HG02938 (cell line): ENCODE data around the gene DYNLL1.
"Not testable (repeated sequence)": the region's sequence is repeated elsewhere in the genome, so short reads cannot be mapped to it uniquely, and the experiment has no call there.

Experiments
- ATAC-seq: cut with Tn5 transposase; IDR thresholded peaks from one replicate; pipeline ENCODE4 v1.9.1; 2021; ENCODE audit warnings: mild to moderate bottlenecking, moderate library complexity; ENCODE audit not compliant: unreplicated experiment

Gene DYNLL1

DNA sequence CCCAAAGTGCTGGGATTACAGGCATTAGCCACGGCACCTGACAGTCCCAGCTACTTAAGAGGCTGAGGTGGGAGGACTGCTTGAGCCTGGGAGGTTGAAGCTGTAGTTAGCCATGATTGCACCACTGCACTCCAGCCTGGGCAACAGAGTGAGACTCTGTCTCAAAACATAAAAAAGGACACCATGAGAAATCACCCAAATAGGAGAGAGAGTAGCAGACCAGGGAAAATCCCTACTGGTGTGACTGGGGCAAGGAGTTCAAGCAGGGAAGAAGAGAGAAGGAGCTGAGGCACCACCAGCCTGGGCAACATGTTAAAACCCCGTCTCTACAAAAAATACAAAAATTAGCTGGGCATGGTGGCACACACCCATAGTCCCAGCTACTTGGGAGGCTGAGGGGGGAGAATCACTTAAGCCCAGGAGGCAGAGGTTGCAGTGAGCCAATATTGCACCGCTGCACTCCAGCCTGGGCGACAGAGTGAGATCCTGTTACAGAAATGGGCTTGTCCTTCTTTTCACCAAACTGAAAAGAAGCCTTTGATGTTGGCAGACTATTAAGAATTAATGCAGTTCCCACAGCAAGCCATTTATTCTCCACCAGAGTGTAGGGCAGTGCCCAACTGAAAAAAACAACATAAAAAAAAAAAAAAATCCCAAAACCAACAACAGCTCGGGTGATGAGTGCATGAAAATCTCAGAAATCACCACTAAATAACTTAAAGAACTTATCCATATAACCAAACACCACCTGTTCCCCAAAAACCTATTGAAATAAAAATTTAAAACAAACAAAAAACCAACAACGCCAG is 21.9 kb upstream of the DYNLL1 start:
- ATAC-seq, result no peak

GRCh38 chr12:120474616-120474960 is 21.3 kb upstream of the DYNLL1 start:
- ATAC-seq, result no peak

DNA sequence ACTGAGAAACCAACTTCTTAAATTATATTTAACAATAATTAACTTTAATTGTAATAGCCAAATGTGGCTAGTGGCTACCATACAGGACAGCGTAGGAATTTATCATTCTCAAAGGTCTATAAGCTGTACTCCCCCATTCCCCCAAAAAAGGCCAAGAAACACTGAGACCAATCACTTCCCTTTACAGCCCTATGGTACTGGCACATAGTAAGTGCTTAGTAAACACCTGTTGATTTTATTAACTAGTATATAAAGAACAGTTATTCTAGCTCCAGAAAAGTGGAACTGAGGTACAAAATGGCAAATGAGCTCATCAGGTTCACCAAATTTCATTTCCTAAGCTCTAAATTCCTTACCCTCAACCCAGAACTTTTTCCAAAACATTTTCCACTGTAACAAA is 20.3 kb upstream of the DYNLL1 start:
- ATAC-seq, result no peak

GRCh38 chr12:120479458-120479857 is 16.5 kb upstream of the DYNLL1 start:
- no peak for ATAC-seq

GRCh38 chr12:120480211-120480610 is 15.7 kb upstream of the DYNLL1 start:
- no peak for ATAC-seq

DNA sequence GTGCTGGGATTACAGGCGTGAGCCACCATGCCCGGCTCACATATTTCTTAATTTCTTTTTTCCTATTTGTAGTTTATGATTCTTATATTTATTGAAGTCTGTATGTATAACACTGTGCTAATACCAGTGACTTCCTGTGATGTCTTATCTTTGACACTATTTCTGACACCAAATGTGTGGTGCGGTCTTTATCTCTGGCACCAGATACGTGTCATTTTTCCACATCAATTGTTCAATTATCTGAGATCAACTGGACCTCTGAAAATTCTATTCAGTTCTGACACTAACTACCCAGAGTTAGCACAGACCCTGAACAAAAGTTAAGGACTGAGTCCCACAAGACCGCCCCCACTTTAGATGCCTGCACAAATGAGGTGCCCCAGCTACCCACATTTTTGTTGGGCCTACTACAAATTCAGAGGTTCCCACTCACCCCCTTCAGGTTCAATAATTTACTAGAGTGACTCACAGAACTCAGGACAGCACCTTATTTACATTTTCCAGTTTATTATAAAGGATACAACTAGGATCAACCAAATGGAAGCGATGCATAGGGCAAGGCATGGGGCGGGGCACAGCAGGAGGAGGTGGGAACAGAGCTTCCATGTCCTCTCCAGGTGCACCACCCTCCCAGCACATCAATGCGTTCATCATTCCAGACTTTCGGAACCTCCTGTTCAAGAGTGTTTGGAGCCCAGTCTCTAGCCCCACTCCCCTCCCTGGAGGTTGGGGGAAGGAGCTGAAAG is 14.7 kb upstream of the DYNLL1 start:
- ATAC-seq, result no peak

- ATAC-seq, result no peak
Observed at GRCh38 chr12:120483621-120484020, 12.3 kb upstream of the DYNLL1 start.

DNA sequence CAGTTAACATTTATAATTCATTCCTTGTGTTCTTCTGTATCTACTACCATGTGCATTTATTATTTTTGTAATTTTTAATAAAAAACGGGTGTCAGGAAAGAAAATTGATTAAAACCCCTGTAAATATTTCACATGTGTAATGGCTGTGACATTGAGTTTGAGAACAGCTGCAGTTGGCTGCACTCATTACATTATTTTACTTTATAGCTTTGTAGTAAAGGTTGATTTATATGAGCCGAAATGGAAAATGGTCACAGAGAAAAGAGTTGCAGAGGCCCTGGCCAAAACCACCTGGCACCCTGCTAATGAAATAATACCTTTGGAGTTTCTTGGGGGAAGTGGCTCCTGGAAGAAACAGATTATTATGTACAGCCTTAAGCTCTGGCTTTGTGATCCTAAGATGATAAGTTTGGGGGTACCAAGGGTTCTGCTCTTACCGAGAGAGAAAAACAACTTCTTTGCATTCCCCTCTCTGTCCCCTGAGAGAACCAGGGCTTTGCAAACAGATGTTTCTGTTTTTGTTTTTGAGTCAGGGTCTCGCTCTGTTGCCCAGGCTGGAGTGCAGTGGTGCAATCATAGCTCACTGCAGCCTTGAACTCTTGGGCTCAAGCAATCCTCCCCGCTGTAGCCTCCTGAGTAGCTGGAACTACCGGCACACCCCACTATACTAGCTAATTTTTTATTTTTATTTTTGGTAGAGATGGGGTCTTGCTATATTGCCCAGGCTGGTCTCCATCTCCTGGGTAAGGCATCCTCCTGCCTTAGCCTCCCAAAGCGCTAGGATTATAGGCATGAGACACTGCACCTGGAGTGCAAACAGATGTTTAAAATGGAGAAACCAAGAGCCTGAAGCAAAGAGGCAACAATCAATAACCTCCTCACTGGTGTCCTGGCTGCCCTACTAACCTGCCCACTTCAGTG is 9.7 kb upstream of the DYNLL1 start:
- ATAC-seq, result no peak

DNA sequence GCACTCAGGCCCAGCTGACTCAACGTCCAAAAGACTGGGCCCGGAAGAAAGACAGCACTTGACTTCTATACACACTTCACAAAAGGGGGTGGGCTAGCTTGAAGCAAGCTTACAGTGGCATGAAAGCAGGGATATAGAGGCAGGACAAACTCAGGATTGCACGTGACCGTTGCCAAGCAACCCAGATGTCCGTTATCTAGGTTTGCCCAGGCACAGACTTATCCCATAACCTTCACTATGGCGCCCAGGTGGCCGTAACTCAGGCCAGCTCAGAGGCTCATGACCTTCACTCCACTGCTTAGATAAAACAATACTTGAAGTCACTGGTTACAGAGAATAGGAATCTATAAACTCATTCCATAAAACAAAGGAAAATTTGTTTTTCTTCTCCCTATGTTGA is 8.4 kb upstream of the DYNLL1 start:
- not testable (repeated sequence) for ATAC-seq

- ATAC-seq, result no peak
Observed at GRCh38 chr12:120488057-120488640, 7.8 kb upstream of the DYNLL1 start.

DNA sequence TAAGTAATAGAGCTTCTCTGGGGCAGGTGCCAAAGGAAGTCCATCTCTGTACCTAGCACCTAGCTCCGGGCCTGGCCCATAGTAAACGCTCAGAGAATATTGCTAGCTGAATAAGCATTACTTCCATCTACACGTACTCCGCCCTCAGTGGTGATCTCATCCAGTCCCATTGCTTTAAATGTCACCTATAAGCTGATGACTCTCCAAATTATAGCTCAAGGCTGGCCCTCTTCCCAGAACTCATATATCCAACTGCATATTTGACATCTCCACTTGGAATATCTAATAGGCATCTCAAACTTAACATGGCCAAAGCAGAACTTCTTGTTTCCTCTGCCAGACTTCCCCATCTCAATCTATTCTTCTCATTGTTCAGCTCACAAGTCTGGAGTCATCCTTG is 6.9 kb upstream of the DYNLL1 start:
- ATAC-seq, result no peak

DNA sequence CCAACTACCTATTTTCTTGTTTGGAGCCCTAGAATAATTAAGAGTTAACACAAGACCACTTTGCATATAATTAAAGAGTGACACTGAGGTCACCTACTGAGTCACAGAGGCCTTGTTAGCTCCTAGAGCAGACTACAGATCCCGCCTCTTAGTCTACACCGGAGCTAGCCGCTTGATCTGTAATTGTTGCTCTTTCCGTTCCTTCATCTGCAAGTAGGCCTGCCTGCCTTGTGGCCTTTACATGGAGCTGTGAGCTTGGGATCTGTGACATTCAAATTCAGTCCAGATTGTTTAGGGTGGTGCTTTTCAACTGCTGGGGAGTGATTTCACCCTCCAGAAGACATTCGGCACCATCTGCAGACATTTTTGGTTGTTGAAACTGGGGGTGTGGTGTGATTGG is 5.6 kb upstream of the DYNLL1 start:
- ATAC-seq, result no peak

DNA sequence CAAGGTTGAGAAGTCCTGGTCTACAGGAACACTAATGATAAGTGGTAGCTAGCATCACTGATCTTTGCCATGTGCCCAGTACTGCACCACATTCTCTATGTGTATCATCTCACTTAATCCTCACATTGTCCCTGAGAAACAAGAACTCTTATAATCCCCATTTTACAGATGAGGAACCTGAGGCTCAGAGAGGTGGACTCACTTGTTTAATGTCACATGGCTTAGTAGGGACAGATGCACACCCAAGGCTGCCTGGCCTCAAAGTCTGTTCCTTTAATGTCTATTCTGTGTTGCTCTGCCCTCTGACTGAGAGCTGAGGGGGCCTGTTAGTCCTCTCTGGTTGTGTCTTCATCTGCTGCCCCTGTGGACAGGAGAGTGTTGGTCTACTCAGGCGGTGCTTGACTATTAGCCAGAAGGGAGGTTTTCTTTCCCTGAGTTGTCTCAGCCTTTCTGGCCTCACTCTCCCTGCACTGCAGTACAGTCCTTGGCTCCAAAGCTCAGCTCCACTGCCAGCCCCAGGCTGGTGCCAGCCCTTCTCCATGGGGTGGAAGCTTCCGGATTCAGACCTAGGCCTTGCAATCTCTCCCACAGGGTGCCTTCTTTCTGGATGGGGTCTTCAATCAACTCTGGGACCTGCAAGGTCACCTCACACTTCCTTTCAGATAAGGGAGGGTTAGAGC is 4.9 kb upstream of the DYNLL1 start:
- no peak for ATAC-seq

GRCh38 chr12:120495186-120495730 is 655 bp upstream of the DYNLL1 start:
- ATAC-seq, result peak; percentile 22

DNA sequence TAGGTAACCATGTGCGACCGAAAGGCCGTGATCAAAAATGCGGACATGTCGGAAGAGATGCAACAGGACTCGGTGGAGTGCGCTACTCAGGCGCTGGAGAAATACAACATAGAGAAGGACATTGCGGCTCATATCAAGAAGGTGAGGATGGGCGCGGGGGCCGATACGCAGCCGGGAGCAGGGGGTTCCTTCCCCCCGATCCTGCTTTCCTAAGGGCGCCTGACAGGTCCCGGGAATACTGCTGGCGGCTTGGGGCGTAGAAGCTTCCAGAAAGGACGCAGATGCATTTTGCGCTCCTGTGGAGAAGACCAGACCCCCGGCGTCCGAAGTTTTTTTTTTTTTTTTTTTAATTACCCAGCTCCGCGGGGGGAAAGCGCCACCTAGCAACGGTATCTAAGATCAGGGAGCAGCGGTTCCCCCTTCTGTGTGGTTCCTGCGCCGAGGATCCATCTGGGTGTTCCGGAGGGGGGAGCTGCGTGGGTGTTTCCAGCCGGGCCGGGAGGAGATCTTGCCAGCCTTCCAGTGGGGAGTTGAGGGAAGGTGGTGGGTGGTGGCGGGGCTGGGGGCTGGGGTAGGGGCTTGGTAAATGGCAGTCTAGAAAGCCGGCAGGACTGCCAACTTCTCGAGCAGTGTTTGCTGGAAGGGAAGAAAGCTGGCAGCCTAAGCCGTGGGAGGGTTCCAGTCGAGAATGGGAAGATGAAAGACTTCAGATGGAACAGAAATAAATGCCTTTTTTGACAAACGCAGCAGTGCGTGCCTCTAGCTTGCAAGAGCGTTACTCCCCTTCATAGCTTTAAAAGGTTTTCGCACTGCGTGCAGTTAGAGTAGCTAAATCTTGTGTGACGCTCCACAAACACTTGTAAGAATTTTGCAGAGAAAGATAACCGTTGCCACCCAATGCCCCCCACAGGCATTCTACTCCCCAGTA is 764 bp downstream of the DYNLL1 start:
- ATAC-seq, result peak; percentile 9

DNA sequence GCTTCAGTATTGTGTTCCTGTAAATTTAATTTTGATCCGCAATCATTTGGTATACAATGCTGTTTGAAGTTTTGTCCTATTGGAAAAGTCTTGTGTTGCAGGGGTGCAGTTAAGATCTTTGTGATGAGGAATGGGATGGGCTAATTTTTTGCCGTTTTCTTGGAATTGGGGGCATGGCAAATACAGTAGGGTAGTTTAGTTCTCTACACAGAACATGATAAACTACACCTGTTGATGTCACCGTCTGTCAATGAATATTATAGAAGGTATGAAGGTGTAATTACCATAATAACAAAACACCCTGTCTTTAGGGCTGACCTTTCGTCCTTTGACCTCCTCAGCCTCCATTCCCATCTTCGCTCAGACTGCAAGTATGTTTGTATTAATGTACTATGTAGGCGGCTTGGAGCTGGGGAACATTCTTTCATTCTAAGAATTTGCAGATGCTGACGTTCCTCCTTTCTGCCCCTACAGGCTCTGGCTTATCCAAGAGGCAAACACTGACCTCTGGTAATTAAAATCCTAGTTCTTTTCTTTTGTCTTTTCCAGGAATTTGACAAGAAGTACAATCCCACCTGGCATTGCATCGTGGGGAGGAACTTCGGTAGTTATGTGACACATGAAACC is 1.7 kb downstream of the DYNLL1 start:
- no peak for ATAC-seq

DNA sequence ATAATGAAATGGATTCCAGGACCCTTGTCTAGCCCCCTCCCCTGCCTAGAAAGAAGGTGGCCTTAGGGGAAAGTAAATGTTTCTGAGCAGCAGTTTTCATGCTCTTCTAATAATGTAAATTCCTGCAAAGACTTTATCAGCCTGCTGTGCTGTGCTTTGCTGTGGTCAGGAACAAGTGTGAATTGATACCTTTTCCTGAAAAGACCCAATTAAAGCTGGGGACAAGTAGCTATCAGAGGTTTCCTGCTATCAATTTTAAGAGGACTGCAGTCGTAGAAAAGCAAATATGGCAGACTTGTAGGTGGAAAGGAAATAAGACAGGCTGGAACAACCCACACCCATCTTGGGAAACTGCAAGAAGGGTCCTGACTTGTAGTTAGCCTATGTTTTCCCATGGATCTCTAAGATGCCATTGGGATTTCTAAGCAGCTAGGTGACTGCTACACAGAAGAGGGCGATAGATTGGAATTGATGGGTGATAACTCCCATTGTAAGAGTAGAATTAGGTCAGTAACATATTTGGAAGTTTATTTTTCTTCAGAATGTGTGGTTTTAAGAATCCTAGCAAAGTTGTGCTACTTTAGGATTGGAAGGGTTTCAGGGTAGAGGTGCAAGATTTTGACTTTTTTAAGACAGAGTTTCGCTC is 3.1 kb downstream of the DYNLL1 start:
- no peak for ATAC-seq

- no peak for ATAC-seq
Observed at GRCh38 chr12:120500581-120500980, 4.7 kb downstream of the DYNLL1 start.
